Left ventricle myocardium inferior (tissue), 1 donor: Measurements from ENCODE around the gene TMEM179. TPM values are rescaled to one million over a fixed set of nuclear protein-coding genes. Genes with fewer than 3 reads are reported as not detected.

Source experiments
- DNase-seq: peaks from one replicate; pipeline ENCODE4 v3.0.0-alpha.2; 2020
- H3K27ac ChIP-seq: fragments of 200-600 bp; replicated peaks from 2 replicates; pipeline ENCODE4 v1.8.0; 2021
- H3K27me3 ChIP-seq: fragments of 200-600 bp; 2 replicates; pipeline ENCODE4 v1.8.0; 2021; ENCODE audit warnings: low read depth
- H3K36me3 ChIP-seq: fragments of 200-600 bp; 2 replicates; pipeline ENCODE4 v1.8.0; 2021
- H3K4me1 ChIP-seq: fragments of 200-600 bp; 2 replicates; pipeline ENCODE4 v1.8.0; 2021
- H3K4me3 ChIP-seq: fragments of 200-600 bp; 2 replicates; pipeline ENCODE4 v1.8.0; 2021; ENCODE audit warnings: mild to moderate bottlenecking, moderate library complexity
- H3K9me3 ChIP-seq: fragments of 200-600 bp; replicated peaks from 2 replicates; pipeline ENCODE4 v1.8.0; 2021
- intact Hi-C: fragments of 100-400 bp; cut with micrococcal nuclease; formaldehyde crosslinking; loops from one replicate; pipeline ENCODE4 v1.11.0; 2022
- total RNA-seq: library from RNA; stranded (reverse); fragmentation: NEBNext Ultra II Directional; extraction: Animal tissue kit (Norgen Biotek cat#: 25700); gene quantifications from one replicate; pipeline ENCODE4 v1.2.1, GENCODE V29; 2021
- TF ChIP-seq, protein P1 (sequence below): fragments of 200-600 bp; IDR thresholded peaks from 2 replicates; pipeline ENCODE4 v1.8.0; 2021; ENCODE audit warnings: antibody characterized with exemption, mild to moderate bottlenecking, borderline replicate concordance
- donor health status: DM: no; HTN: yes; CAD: no; lungs with severe emphysema.

Gene TMEM179
- total RNA-seq, 1 donor from 2014 or later: 0.49 TPM

DNA sequence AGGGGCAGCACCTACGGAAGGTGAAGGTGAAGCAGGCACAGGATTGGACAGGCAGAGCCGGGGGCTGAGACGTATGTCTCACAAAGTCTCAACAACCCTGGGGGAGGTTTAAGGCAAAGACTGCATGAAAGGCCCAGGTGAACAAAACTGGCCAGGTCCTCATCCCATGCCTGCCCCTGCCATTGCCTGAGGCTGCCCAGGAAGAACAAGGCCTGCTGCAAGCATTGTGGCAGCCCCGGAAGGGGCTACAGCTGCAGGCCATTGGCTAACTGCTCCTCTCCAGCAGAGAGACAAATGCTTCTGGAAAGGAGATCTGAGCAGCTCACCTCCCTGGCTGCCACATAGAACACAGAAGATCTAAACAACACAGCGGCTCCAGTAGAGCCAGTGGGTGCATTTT, 20.4 kb upstream of the TMEM179 start:
- H3K9me3 ChIP-seq: peaks cover 21% of the 10 kb centered on the region
- no peak overlapping the region for H3K27ac ChIP-seq
- no peaks in the 10 kb centered on the region for H3K4me1 ChIP-seq
- H3K27me3 ChIP-seq: peaks cover 55% of the 10 kb centered on the region
- DNase-seq: no peak
- H3K36me3 ChIP-seq: no peaks in the 10 kb centered on the region
- no peak overlapping the region for H3K4me3 ChIP-seq
- TF ChIP-seq, protein P1, sequence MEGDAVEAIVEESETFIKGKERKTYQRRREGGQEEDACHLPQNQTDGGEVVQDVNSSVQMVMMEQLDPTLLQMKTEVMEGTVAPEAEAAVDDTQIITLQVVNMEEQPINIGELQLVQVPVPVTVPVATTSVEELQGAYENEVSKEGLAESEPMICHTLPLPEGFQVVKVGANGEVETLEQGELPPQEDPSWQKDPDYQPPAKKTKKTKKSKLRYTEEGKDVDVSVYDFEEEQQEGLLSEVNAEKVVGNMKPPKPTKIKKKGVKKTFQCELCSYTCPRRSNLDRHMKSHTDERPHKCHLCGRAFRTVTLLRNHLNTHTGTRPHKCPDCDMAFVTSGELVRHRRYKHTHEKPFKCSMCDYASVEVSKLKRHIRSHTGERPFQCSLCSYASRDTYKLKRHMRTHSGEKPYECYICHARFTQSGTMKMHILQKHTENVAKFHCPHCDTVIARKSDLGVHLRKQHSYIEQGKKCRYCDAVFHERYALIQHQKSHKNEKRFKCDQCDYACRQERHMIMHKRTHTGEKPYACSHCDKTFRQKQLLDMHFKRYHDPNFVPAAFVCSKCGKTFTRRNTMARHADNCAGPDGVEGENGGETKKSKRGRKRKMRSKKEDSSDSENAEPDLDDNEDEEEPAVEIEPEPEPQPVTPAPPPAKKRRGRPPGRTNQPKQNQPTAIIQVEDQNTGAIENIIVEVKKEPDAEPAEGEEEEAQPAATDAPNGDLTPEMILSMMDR: no peak
- intact Hi-C loops: no loop called here

DNA sequence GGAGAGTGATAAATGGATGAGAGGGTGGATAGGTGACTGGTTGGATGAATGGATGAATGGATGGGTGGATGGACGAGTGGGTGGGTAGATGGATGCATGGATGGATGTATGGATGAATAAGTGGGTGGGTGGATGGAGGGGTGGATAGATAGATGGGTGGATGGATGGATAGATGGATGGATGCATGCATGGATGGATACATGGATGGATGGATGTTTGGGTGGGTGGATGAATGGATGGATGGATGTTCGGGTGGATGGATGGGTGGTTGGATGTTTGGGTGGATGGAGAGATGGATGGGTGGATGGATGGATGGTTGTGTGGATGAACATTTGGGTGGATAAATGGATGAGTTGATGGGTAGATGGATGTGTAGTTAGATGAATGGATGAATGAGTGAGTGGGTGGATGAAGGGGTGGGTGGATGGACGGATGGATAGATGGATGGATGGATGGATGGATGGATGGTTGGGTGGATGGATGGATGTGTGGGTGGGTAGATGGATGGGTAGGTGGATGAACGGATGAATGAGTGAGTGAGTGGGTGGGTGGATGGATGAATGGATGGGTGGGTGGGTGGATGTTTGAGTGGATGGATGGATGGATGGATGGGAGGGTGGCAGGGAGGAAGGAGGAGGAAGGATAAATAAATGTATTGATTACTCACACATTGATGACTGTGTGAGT, 9.7 kb upstream of the TMEM179 start:
- Histone ChIP-seq H3K27me3 (peaks cover 68% of the 10 kb centered on the region), H3K36me3 (no peaks in the 10 kb centered on the region), H3K4me1 (no peaks in the 10 kb centered on the region), H3K27ac (no peak overlapping the region), H3K4me3 (no peak overlapping the region), H3K9me3 (no peaks in the 10 kb centered on the region)
- intact Hi-C loops: no loop called here
- no peak for DNase-seq
- TF ChIP-seq, protein P1: no peak

DNA sequence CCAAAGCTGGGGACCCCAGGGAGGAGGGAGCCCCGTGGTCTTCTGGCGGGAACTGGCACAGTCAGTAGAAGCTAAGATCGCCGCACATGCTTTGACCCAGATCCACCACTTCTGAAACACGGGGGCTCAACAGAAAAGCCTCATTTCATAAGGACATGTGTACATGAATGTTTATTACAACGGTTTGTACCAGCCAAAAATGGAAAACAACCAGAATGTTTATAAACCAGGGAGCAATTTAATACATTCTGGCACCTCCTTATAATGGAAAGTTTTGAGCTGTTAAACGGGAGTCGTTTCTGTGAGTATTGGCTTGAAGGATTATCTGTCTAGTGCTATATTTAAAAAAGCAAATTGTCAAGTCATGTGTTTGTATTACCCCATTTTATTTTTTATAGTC, 7.3 kb upstream of the TMEM179 start:
- no peaks in the 10 kb centered on the region for H3K9me3 ChIP-seq
- H3K4me3 ChIP-seq: no peak overlapping the region

DNA sequence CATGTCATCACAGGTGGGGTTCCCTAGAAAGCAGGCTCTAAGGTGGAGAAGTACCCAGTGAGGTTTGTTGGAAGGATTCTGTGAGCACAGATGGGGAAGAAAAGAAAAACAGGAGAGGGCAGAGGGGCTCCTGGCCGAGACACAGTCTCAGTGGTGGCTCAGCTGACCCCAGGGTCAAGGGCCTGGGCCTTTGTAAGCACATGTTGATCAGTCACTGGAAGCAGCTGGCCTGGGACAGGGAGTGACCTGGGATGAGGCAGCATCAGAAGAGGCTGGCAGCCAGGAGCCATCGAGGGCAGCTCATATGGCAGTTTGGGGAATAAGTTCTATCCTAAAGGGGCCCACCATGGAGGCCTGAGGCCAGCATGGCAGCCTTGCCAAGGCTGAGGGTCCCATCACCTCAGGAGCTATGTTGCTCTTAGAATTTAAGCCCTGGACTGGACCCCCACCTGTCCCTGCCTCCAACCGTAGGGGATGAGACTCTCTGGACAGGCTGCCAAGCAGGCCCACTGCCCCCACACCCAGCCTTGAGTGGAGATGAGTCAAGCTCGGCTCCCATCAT, 6.3 kb upstream of the TMEM179 start:
- TF ChIP-seq, protein P1: no peak
- Histone ChIP-seq H3K4me1 (no peaks in the 10 kb centered on the region), H3K27me3 (peaks cover 64% of the 10 kb centered on the region), H3K27ac (no peak overlapping the region), H3K36me3 (no peaks in the 10 kb centered on the region), H3K4me3 (no peak overlapping the region), H3K9me3 (no peaks in the 10 kb centered on the region)
- intact Hi-C loops: no loop called here
- no peak for DNase-seq

More for the DNA sequence above, 7.3 kb upstream of the TMEM179 start:
- Histone ChIP-seq H3K36me3 (no peaks in the 10 kb centered on the region), H3K27me3 (peaks cover 64% of the 10 kb centered on the region), H3K4me1 (no peaks in the 10 kb centered on the region), H3K27ac (no peak overlapping the region)
- no peak for DNase-seq
- TF ChIP-seq, protein P1: no peak
- intact Hi-C loops: no loop called here

DNA sequence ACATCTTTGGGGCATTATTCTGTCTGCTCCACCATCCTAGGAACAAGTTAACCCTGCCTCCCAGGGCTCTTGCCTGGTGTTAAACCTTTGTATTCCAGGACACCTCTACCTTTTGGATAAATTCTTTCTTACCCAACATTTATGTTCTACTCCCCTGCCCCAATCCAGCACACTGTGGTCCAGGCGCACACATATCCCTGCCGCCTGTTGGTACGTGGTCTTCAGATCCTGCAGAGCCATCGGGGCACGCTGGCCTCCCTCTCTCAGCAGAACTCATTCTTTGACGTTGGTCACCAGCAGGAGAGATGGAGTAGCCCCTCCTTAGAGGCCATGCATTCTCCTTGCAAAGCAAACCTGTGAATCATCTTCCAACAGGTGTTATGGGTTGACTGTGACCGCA, 5.1 kb upstream of the TMEM179 start:
- intact Hi-C loops: no loop called here

More for the DNA sequence above, 5.1 kb upstream of the TMEM179 start:
- Histone ChIP-seq H3K4me3 (no peak overlapping the region), H3K27me3 (peaks cover 67% of the 10 kb centered on the region), H3K9me3 (no peaks in the 10 kb centered on the region), H3K36me3 (no peaks in the 10 kb centered on the region), H3K4me1 (no peaks in the 10 kb centered on the region), H3K27ac (no peak overlapping the region)
- DNase-seq: no peak
- TF ChIP-seq, protein P1: no peak
